T-helper 1 cell treated with Interleukin-12 subunit alpha and Interleukin-12 subunit beta and Interleukin-4 antibody, amounts not matched to agents 30 ng/mL and 1 ng/mL, for 36 hours (primary cell): ENCODE data around the gene IMPA2. TPM values are rescaled to one million over a fixed set of nuclear protein-coding genes. Genes with fewer than 3 reads are reported as not detected.
"Not testable (repeated sequence)": the region's sequence is repeated elsewhere in the genome, so short reads cannot be mapped to it uniquely, and the experiment has no call there.

Source experiments
- intact Hi-C: fragments of 100-400 bp; cut with micrococcal nuclease; formaldehyde crosslinking; loops from one replicate; pipeline ENCODE4 v1.15.1; 2024
- total RNA-seq: library from RNA; stranded (reverse); gene quantifications from 2 replicates; pipeline ENCODE4 v1.2.3, GENCODE V29; 2022

IMPA2 gene
- total RNA-seq, 1 donor from 2014 or later = 11.3 TPM

DNA sequence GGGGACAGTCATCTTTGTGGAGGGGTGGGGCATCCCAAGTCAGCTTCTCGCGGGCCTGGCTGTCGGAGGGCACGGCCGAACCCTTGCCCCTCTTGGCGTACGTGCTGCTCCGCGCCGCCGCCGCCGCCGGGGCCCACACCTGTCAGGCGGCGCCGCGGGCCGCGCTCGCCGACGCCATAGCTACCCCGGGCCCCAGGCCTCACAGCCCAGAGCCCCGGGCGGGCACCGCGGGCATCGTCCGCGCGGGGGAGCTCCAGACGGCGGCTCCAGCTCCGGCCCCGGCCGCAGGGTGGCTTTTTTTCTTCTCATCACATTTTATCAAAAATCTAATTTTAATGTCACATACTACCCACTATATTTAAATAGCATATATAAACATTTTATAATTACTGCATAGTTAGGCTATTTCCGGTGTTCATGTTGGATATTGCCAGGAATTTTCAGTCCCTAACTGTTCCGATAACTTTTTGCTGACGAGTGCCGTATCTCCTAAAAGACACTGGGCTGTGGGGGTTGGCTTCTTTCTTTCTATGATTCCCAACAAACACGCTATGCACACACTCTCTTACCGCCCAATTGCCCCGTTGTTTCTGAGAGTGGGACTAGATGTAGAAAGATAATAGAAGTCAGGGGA is 87.1 kb downstream of the IMPA2 start:
- intact Hi-C loops = not testable (repeated sequence)

DNA sequence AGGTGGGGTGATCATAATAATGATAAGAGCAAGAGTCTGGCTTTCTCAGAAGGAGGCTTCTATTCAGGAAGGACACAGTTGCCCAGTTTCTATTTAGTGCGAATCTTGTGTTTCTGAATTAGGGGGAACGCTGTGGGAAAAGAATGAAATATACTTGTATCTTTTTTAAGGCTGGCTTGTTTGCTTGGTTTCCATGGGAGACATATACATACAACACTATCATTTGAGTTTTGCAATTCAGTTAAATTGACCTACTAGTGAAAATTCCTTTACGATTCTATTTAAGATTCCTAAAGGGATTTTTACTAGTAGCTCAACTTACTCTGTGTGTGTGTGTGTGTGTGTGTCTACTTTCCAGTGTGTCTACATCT is 87.6 kb downstream of the IMPA2 start:
- intact Hi-C loops = no loop called here

GRCh38 chr18:12071066-12071465 is 89.8 kb downstream of the IMPA2 start:
- intact Hi-C loops = not testable (repeated sequence)

- intact Hi-C loops = no loop called here
Observed at GRCh38 chr18:12072996-12073395, 91.7 kb downstream of the IMPA2 start.

DNA sequence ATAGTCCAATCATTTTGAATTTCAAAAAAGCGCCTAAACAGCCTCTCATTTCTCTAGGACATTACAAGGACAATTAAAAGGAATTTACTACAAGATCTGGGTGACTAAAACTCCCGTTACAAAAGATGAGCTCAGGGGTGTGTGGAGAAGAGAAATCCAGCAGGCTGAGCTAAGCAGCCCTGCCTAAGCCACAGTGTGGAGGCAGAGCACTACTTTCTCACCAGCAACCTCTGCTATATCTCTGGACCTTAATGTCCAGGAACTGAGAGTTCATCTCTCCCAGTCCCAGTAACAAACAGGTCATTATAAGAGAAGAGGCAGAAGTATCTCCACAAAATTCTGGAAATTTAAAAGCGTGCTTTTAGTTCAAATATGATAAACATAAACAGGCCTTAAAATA is 93.4 kb downstream of the IMPA2 start:
- intact Hi-C loops = no loop called here

GRCh38 chr18:12076424-12077140 is 95.3 kb downstream of the IMPA2 start:
- intact Hi-C loops = no loop called here

DNA sequence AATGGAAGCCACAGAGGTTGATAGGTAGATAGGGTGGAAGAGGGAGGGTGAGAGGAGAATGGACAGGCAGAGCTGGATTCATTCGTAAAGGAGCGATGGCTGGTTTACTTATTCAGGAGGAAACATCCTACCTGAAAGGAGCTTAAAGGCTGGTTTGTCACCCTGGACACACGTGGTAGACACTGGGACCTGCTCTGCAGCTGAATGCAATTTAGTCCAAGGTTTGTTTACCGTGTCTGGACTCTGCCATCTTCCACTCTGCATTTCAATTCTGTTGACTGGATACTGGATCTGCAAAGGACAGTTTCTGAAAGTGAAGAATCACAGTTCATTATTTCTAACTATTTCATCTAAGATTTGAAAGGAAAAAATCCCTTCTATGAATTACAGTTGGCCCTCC is 96.7 kb downstream of the IMPA2 start:
- intact Hi-C loops = not testable (repeated sequence)

GRCh38 chr18:12079491-12080237 is 98.4 kb downstream of the IMPA2 start:
- intact Hi-C loops = no loop called here

Other genes starting within 250 kb of the IMPA2 start
- 24.9 and 25.2 TPM in 2 replicates for gene CHMP1B, start 130.1 kb upstream of the IMPA2 start, total RNA-seq
- 56.6 and 57.9 TPM in 2 replicates for gene MPPE1, start 73.2 kb upstream of the IMPA2 start, total RNA-seq
- not detected in 2 replicates for gene ANKRD62, start 112.3 kb downstream of the IMPA2 start, total RNA-seq